ENCODE results near the gene ADTRP. TPM values are rescaled to one million over a fixed set of nuclear protein-coding genes. Genes with fewer than 3 reads are reported as not detected.

The ADTRP gene
- total and polyA plus RNA-seq, 2 experiments from 2014 or later: 1.3 to 2.6 TPM

DNA sequence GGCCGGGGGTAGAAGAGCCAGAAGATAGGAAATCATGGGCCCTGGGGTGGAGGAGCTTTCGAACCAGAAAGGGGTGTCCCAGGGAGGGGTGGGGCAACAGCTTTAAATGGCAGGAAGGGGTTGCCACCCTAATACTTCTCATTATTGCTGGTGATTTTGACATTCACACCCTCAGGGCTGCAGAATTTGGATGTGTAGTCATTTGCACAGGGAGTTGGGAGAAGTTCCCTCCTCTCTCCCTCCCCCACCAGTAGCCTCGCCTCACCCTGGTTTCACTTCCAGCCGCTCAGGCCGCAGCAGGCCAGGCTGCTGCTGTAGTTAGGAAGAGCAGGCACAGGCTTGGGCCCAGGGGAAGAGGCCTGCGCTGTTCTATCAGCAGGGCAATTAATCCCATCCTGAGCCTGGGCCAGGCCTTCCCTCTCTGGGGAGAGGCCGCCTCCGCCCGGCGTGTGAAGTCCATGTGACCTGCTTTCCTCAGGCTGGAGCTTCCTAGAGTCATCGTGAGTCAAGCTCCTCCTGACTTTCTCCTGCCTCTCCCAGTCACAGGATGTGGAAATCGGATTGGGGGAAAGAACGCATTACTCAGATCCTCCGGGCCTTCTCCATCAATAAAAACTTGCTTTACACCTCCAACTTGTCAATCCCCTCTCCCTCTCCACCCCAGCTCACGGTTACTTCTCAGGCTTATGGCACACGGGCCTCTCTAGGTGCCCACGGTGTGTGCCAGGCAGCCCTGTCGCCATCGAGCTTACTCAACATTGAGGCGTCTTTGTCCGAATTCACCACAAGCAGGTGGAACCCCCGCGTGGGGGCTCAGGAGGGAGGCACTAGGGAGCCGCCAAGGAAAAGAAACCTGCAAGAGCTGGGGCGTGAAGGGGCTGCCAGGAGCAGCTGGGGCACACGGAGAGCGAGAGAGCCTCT, 7.8 kb downstream of the ADTRP start:
- Histone ChIP-seq H3K9me2 (ENCODE audit: insufficient read depth) (no peaks in the 10 kb centered on the region), H3K27ac (peak overlapping the region; percentile 98), H3K9ac (peak overlapping the region; percentile 75), H3K9me3 (ENCODE audit: low read depth) (no peaks in the 10 kb centered on the region), H3K79me2 (ENCODE audit: insufficient read depth) (no peaks in the 10 kb centered on the region), H3K36me3 (ENCODE audit: low read depth) (no peaks in the 10 kb centered on the region), H3K4me2 (ENCODE audit: unreplicated experiment) (peak overlapping the region; percentile 62), H3F3A (ENCODE audit: insufficient read depth) (peaks cover 50% of the 10 kb centered on the region), H3K27me3 (replicated peaks; ENCODE audit: insufficient read depth) (no peaks in the 10 kb centered on the region), H4K20me1 (ENCODE audit: insufficient read depth) (no peaks in the 10 kb centered on the region), H2AFZ (peak overlapping the region; percentile 40), H3K4me1 (ENCODE audit: insufficient read depth) (peaks cover 56% of the 10 kb centered on the region), H3K4me3 (0 out of 2 replicates have a peak overlapping the region, but pooled peaks have one; percentile 7)
- no peak for TF ChIP-seq EZH2phosphoT487 (IDR thresholded peaks at IDR 0.05; ENCODE audit: insufficient read depth, low read depth)
- no peak for TF ChIP-seq EZH2 (IDR thresholded peaks at IDR 0.05; ENCODE audit: insufficient read depth, poor library complexity, severe bottlenecking)
- 36 to 37% methylated on average over 27 of the region's 27 CpGs for WGBS, 2 experiments (ENCODE audit: low coverage in 1 of 2, low lambda C conversion rate in 2 of 2, missing lambda C conversion rate in 2 of 2)
- in situ Hi-C loops (cut with MboI): no loop called here
- DNase-seq: peak; percentile 99

DNA sequence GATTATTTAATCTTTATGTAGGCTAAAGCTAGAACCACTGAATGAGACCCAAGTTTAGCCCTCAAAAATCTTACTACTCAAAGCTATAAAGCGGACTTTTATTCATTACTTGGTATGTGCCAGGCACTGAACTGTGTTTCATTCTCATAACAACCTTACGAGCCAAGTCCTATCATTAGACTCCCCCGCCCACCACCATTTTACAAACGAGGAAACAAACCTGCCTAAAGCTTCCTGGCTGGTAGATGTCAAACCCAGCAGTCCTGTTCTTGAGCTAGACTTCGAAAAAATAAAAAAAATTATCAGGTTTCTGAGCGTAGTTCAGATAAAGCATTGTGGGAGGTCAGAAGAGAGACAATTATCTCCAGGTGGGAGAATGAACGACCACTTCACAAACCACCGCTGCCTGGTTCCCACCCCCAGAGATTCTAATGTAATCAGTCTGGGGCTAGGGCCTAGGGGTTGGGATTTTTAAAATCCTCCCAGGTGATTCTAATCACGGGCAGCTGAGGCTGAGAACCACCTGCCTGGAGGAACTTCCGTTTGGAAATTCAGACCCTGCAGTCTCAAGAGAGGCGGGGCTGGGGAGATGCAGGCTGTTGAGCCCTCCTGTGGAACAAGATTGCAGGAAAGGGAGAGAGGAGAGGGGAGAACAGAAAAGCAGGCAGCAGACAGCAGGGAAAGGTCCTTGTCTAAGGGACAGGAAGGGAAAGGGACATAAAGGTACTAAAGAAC, 8.6 kb downstream of the ADTRP start:
- Histone ChIP-seq H3K27ac (peak overlapping the region; percentile 98), H4K20me1 (ENCODE audit: insufficient read depth) (no peaks in the 10 kb centered on the region), H3K4me1 (ENCODE audit: insufficient read depth) (peaks cover 60% of the 10 kb centered on the region), H3K27me3 (replicated peaks; ENCODE audit: insufficient read depth) (no peaks in the 10 kb centered on the region), H3K9me3 (ENCODE audit: low read depth) (no peaks in the 10 kb centered on the region), H3K4me2 (ENCODE audit: unreplicated experiment) (peak overlapping the region; percentile 50), H2AFZ (peak overlapping the region; percentile 40), H3K9ac (peak overlapping the region; percentile 75), H3F3A (ENCODE audit: insufficient read depth) (peaks cover 54% of the 10 kb centered on the region), H3K4me3 (0 out of 2 replicates have a peak overlapping the region, but pooled peaks have one; percentile 7), H3K9me2 (ENCODE audit: insufficient read depth) (no peaks in the 10 kb centered on the region), H3K79me2 (ENCODE audit: insufficient read depth) (no peaks in the 10 kb centered on the region), H3K36me3 (ENCODE audit: low read depth) (no peaks in the 10 kb centered on the region)
- in situ Hi-C loops (cut with MboI): no loop called here
- WGBS, 2 experiments (ENCODE audit: low coverage in 1 of 2, low lambda C conversion rate in 2 of 2, missing lambda C conversion rate in 2 of 2): 62 to 64% methylated on average over 11 of the region's 11 CpGs
- TF ChIP-seq EZH2 (IDR thresholded peaks at IDR 0.05; ENCODE audit: insufficient read depth, poor library complexity, severe bottlenecking): no peak
- no peak for TF ChIP-seq EZH2phosphoT487 (IDR thresholded peaks at IDR 0.05; ENCODE audit: insufficient read depth, low read depth)
- no peak for DNase-seq

DNA sequence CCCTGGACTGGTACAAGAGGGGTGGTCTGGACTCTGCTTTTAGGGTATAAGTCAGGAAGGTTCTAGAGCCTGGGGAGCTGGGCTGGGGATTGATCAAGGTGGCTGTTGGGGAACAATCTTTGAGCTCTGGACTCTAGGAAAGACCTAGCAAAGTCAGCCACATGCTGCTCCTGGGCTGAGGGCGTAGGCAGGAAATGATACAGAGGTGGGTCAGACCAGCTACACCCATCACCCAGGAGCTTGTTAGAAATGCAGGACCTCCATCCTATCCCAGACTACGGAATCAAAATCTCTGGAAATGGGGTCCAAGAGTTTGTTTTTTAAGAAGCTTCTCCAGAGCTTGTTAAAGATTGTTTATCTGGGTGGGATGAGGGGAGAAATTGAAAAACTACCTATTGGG, 9.4 kb downstream of the ADTRP start:
- peaks cover 54% of the 10 kb centered on the region for H3F3A ChIP-seq (ENCODE audit: insufficient read depth)
- no peaks in the 10 kb centered on the region for H3K27me3 ChIP-seq (replicated peaks; ENCODE audit: insufficient read depth)
- H3K4me2 ChIP-seq (ENCODE audit: unreplicated experiment): peak overlapping the region; percentile 50
- no peak overlapping the region for H3K9ac ChIP-seq
- DNase-seq: peak; percentile 52
- WGBS, 2 experiments (ENCODE audit: low coverage in 1 of 2, low lambda C conversion rate in 2 of 2, missing lambda C conversion rate in 2 of 2): 77 to 78% methylated on average over 2 of the region's 2 CpGs
- H3K27ac ChIP-seq: peak overlapping the region; percentile 98
- H3K4me3 ChIP-seq: no peak overlapping the region
- H4K20me1 ChIP-seq (ENCODE audit: insufficient read depth): no peaks in the 10 kb centered on the region
- H3K36me3 ChIP-seq (ENCODE audit: low read depth): no peaks in the 10 kb centered on the region
- peaks cover 60% of the 10 kb centered on the region for H3K4me1 ChIP-seq (ENCODE audit: insufficient read depth)
- in situ Hi-C loops (cut with MboI): no loop called here
- H2AFZ ChIP-seq: peak overlapping the region; percentile 25; the same call in 1 of the 2 replicates
- H3K79me2 ChIP-seq (ENCODE audit: insufficient read depth): no peaks in the 10 kb centered on the region
- no peaks in the 10 kb centered on the region for H3K9me3 ChIP-seq (ENCODE audit: low read depth)
- H3K9me2 ChIP-seq (ENCODE audit: insufficient read depth): no peaks in the 10 kb centered on the region
- TF ChIP-seq EZH2 (IDR thresholded peaks at IDR 0.05; ENCODE audit: insufficient read depth, poor library complexity, severe bottlenecking) (no peak), EZH2phosphoT487 (IDR thresholded peaks at IDR 0.05; ENCODE audit: insufficient read depth, low read depth) (no peak)

DNA sequence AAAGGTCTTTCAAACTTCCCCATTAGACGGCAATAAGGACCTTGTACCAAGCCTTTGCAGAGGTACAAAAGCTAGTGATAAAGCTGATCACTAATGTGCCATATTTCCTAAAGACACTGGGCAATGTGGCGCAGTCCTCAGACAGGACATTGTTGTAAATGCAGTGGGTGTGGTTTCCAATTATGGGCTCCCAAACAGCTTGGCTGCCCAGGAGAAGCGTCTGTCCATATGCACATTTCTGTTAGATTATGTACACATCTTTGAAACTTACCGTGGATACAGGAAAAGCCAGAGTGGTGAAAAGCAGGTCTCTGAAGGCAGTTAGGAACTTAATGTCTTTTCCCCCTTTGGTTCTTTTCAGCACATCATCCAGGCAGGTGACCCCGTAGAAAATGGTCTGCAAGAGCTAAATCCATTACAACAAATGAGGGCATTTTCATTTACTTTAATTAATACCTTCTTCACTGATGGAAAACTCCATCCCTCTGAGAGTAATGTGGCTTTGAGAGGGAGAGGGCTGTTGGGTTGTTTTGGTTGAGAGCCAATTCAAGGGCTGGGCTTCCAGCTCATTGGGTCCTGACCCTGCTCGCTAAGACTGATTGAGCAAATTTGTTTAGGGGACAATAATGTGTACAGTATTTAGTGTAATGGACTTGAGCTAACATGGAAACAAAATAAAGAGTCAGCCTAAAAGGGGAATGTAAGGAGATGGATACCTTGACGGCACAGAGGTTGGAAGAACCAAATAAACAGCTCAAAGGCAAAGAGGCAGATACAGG, 10.4 kb downstream of the ADTRP start:
- Histone ChIP-seq H3K9me3 (ENCODE audit: low read depth) (no peaks in the 10 kb centered on the region), H3K27ac (peak overlapping the region; percentile 95; the same call in 1 of the 2 replicates), H3K4me2 (ENCODE audit: unreplicated experiment) (no peak overlapping the region), H3K4me1 (ENCODE audit: insufficient read depth) (peaks cover 68% of the 10 kb centered on the region), H3K79me2 (ENCODE audit: insufficient read depth) (no peaks in the 10 kb centered on the region), H3K4me3 (no peak overlapping the region), H3K9ac (no peak overlapping the region), H2AFZ (no peak overlapping the region), H3K9me2 (ENCODE audit: insufficient read depth) (no peaks in the 10 kb centered on the region), H3K27me3 (replicated peaks; ENCODE audit: insufficient read depth) (no peaks in the 10 kb centered on the region), H3K36me3 (ENCODE audit: low read depth) (no peaks in the 10 kb centered on the region), H3F3A (ENCODE audit: insufficient read depth) (peaks cover 53% of the 10 kb centered on the region), H4K20me1 (ENCODE audit: insufficient read depth) (no peaks in the 10 kb centered on the region)
- TF ChIP-seq EZH2phosphoT487 (IDR thresholded peaks at IDR 0.05; ENCODE audit: insufficient read depth, low read depth): no peak
- no peak for TF ChIP-seq EZH2 (IDR thresholded peaks at IDR 0.05; ENCODE audit: insufficient read depth, poor library complexity, severe bottlenecking)
- WGBS, 2 experiments (ENCODE audit: low coverage in 1 of 2, low lambda C conversion rate in 2 of 2, missing lambda C conversion rate in 2 of 2): 98% methylated on average over 7 of the region's 7 CpGs
- in situ Hi-C loops (cut with MboI): no loop called here
- DNase-seq: no peak
